Uterus (tissue), 4 donors: ENCODE data around the gene CCDC85A. TPM values are rescaled to one million over a fixed set of nuclear protein-coding genes. Genes with fewer than 3 reads are reported as not detected.
"Not testable (repeated sequence)": the region's sequence is repeated elsewhere in the genome, so short reads cannot be mapped to it uniquely, and the experiment has no call there.

Experiments used
- DNase-seq, 2 donors: peaks; one replicate each; pipeline ENCODE4 v3.0.0-alpha.2; 2019 to 2020
- H3K27ac ChIP-seq, 2 donors: fragments of 200-600 bp; sonication (generic); 1 replicate in 1 of 2; 2 replicates in 1 of 2; pipeline ENCODE4 v1.5.1; 2016 to 2018
- H3K27me3 ChIP-seq, 2 donors: fragments of 200-600 bp; sonication (generic); one replicate each; pipeline ENCODE4 v1.5.1; 2018 to 2019; ENCODE audit warnings: control low read depth in 1 of 2
- H3K36me3 ChIP-seq, 2 donors: fragments of 200-600 bp; sonication (generic); one replicate each; pipeline ENCODE4 v1.5.1; 2019; ENCODE audit warnings: control low read depth in 1 of 2
- H3K4me1 ChIP-seq, 2 donors: fragments of 200-600 bp; sonication (generic); one replicate each; pipeline ENCODE4 v1.5.1; 2018 to 2019; ENCODE audit warnings: control low read depth in 1 of 2
- H3K4me3 ChIP-seq, 2 donors: fragments of 200-600 bp; sonication (generic); 1 replicate in 1 of 2; 2 replicates in 1 of 2; pipeline ENCODE4 v1.5.1; 2018 to 2019; ENCODE audit warnings: mild to moderate bottlenecking in 1 of 2
- H3K9me3 ChIP-seq, 2 donors: fragments of 200-600 bp; sonication (generic); one replicate each; pipeline ENCODE4 v1.5.1; 2019; ENCODE audit warnings: control low read depth in 1 of 2
- CTCF ChIP-seq, 4 experiments: fragments of 200-600 bp in 2 of 4; fragments of 450-650 bp in 2 of 4; sonication (generic) in 2 of 4; IDR thresholded peaks; one replicate each; pipeline ENCODE4 v1.5.1; 2016 to 2019; ENCODE audit warnings: antibody characterized with exemption in 4 of 4, mild to moderate bottlenecking in 2 of 4, moderate library complexity in 1 of 4
- POLR2A ChIP-seq, 2 donors: fragments of 450-650 bp; IDR thresholded peaks; one replicate each; pipeline ENCODE4 v1.6.1; 2016; ENCODE audit warnings: antibody characterized with exemption in 2 of 2, mild to moderate bottlenecking in 1 of 2, moderate library complexity in 1 of 2
- intact Hi-C: fragments of 100-400 bp; cut with DNase I; formaldehyde crosslinking; loops from one replicate; pipeline ENCODE4 v1.15.1; 2023; ENCODE audit warnings: low total_unique reads
- total RNA-seq, 4 donors: library from RNA; depleted of rRNA in 3 of 4; stranded (reverse); fragments of >200 nt in 3 of 4; gene quantifications; one replicate each; pipeline versions ENCODE4 v1.1.0 to v1.2.4, GENCODE V29; 2014 to 2023
- donor health status: DM: yes; HTN: yes; CAD: no.

Gene CCDC85A
- total RNA-seq, 4 donors from 2014 or later: 4.7 to 23.2 (median 16.8) TPM

- TF ChIP-seq CTCF (IDR thresholded peaks at IDR 0.05): no peak
- TF ChIP-seq POLR2A (IDR thresholded peaks at IDR 0.05): no peak
- no peak overlapping the region for H3K27ac ChIP-seq
- intact Hi-C loops: no loop called here
- no peak for DNase-seq
- no peak overlapping the region for H3K4me3 ChIP-seq
- no peaks in the 10 kb centered on the region for H3K4me1 ChIP-seq
- no peaks in the 10 kb centered on the region for H3K9me3 ChIP-seq
- no peaks in the 10 kb centered on the region for H3K27me3 ChIP-seq
- no peaks in the 10 kb centered on the region for H3K36me3 ChIP-seq
Observed at GRCh38 chr2:56155188-56155587, 28.6 kb upstream of the CCDC85A start.

GRCh38 chr2:56159875-56160274, 23.9 kb upstream of the CCDC85A start:
- H3K27ac ChIP-seq, intact Hi-C loops: not testable (repeated sequence)

GRCh38 chr2:56167616-56168562, 15.9 kb upstream of the CCDC85A start:
- Histone ChIP-seq H3K36me3 (no peaks in the 10 kb centered on the region), H3K27me3 (no peaks in the 10 kb centered on the region), H3K4me3 (no peak overlapping the region), H3K4me1 (no peaks in the 10 kb centered on the region), H3K27ac (no peak overlapping the region), H3K9me3 (no peaks in the 10 kb centered on the region)
- TF ChIP-seq CTCF (IDR thresholded peaks at IDR 0.05) (no peak), POLR2A (IDR thresholded peaks at IDR 0.05) (no peak)
- DNase-seq: no peak
- intact Hi-C loops: no loop called here

More at GRCh38 chr2:56159875-56160274, 23.9 kb upstream of the CCDC85A start:
- not testable (repeated sequence) for DNase-seq, H3K9me3 ChIP-seq, H3K36me3 ChIP-seq, H3K4me1 ChIP-seq, H3K4me3 ChIP-seq, H3K27me3 ChIP-seq

- intact Hi-C loops: no loop called here
- Histone ChIP-seq H3K4me1 (no peaks in the 10 kb centered on the region), H3K9me3 (no peaks in the 10 kb centered on the region), H3K27me3 (no peaks in the 10 kb centered on the region), H3K36me3 (no peaks in the 10 kb centered on the region), H3K4me3 (no peak overlapping the region), H3K27ac (no peak overlapping the region)
- no peak for TF ChIP-seq POLR2A (IDR thresholded peaks at IDR 0.05)
- no peak for TF ChIP-seq CTCF (IDR thresholded peaks at IDR 0.05)
- no peak for DNase-seq
Observed at GRCh38 chr2:56169521-56169920, 14.3 kb upstream of the CCDC85A start.

- intact Hi-C loops: no loop called here
- Histone ChIP-seq H3K4me3 (no peak overlapping the region), H3K9me3 (no peaks in the 10 kb centered on the region), H3K27ac (no peak overlapping the region), H3K27me3 (no peaks in the 10 kb centered on the region), H3K36me3 (no peaks in the 10 kb centered on the region), H3K4me1 (no peaks in the 10 kb centered on the region)
- no peak for DNase-seq
- TF ChIP-seq POLR2A (IDR thresholded peaks at IDR 0.05): no peak
- no peak for TF ChIP-seq CTCF (IDR thresholded peaks at IDR 0.05)
Observed at GRCh38 chr2:56170504-56170903, 13.3 kb upstream of the CCDC85A start.
